Fibroblast of lung (primary cell): ENCODE data around the gene LRP5. TPM values are rescaled to one million over a fixed set of nuclear protein-coding genes. Genes with fewer than 3 reads are reported as not detected.

Experiments used
- DNase-seq, 2 donors: peaks; one replicate each; pipeline versions ENCODE4 v3.0.0 to v3.0.0-alpha.2; 2010; ENCODE audit warnings: low read depth in 2 of 2
- H2AFZ ChIP-seq: 2 replicates; pipeline ENCODE4 v1.5.1; 2012; ENCODE audit warnings: low read length, control low read depth, inconsistent platforms
- H3K27ac ChIP-seq: 2 replicates; pipeline ENCODE4 v1.5.1; 2011; ENCODE audit warnings: low read length, control low read depth; ENCODE audit not compliant: insufficient read depth
- H3K27me3 ChIP-seq: 2 replicates; pipeline ENCODE4 v1.5.1; 2011; ENCODE audit warnings: mild to moderate bottlenecking, low read length; ENCODE audit not compliant: control insufficient read depth, insufficient read depth
- H3K36me3 ChIP-seq: 2 replicates; pipeline ENCODE4 v1.5.1; 2011; ENCODE audit warnings: low read length; ENCODE audit not compliant: control insufficient read depth, insufficient read depth
- H3K4me1 ChIP-seq: 2 replicates; pipeline ENCODE4 v1.5.1; 2011; ENCODE audit warnings: low read length; ENCODE audit not compliant: control insufficient read depth, insufficient read depth; ENCODE audit errors: extremely low read depth
- H3K4me2 ChIP-seq: 2 replicates; pipeline ENCODE4 v1.5.1; 2011; ENCODE audit warnings: low read length, control low read depth; ENCODE audit not compliant: insufficient read depth; ENCODE audit errors: extremely low read depth
- H3K4me3 ChIP-seq, 4 experiments: fragments of 200-600 bp in 1 of 4; sonication (generic) in 1 of 4; replicated peaks in 1 of 4; 2 replicates each; pipeline ENCODE4 v1.5.1; 2011 to 2016; ENCODE audit warnings: low read length in 4 of 4, low read depth in 3 of 4, mild to moderate bottlenecking in 3 of 4, control low read depth in 2 of 4, inconsistent platforms in 1 of 4, mixed read lengths in 1 of 4; ENCODE audit not compliant: insufficient read depth in 1 of 4; ENCODE audit errors: control extremely low read depth in 1 of 4
- H3K79me2 ChIP-seq: 2 replicates; pipeline ENCODE4 v1.5.1; 2012; ENCODE audit warnings: mild to moderate bottlenecking, low read length, inconsistent platforms; ENCODE audit not compliant: control insufficient read depth, insufficient read depth
- H3K9ac ChIP-seq: 2 replicates; pipeline ENCODE4 v1.5.1; 2011; ENCODE audit warnings: mild to moderate bottlenecking, low read length, control low read depth; ENCODE audit not compliant: insufficient read depth
- H3K9me3 ChIP-seq: 2 replicates; pipeline ENCODE4 v1.5.1; 2012; ENCODE audit warnings: low read depth, low read length; ENCODE audit not compliant: control insufficient read depth, insufficient read depth
- H4K20me1 ChIP-seq: 2 replicates; pipeline ENCODE4 v1.5.1; 2011; ENCODE audit warnings: low read length; ENCODE audit not compliant: control insufficient read depth, insufficient read depth; ENCODE audit errors: extremely low read depth
- CTCF ChIP-seq, 2 donors: IDR thresholded peaks in 1 of 2; conservative IDR thresholded peaks in 1 of 2; 1 replicate in 1 of 2; 2 replicates in 1 of 2; pipeline ENCODE4 v1.5.1; 2011 to 2012; ENCODE audit warnings: low read length in 2 of 2, control low read depth in 1 of 2, inconsistent platforms in 1 of 2, low read depth in 1 of 2, mild to moderate bottlenecking in 1 of 2
- EZH2 ChIP-seq: IDR thresholded peaks from 2 replicates; pipeline ENCODE4 v1.5.1; 2012; ENCODE audit warnings: low read length, control low read depth, mild to moderate bottlenecking; ENCODE audit errors: missing control alignments
- polyA plus RNA-seq, 2 donors: library from polyadenylated mRNA; depleted of rRNA in 1 of 2; stranded (reverse) in 1 of 2; unstranded in 1 of 2; fragments of >200 nt; gene quantifications; 2 replicates each; pipeline ENCODE4 v1.2.1, GENCODE V29; 2011 to 2012; ENCODE audit warnings: missing spikeins in 1 of 2
- total RNA-seq: library from RNA; depleted of rRNA; stranded (reverse); fragments of >200 nt; gene quantifications from 2 replicates; pipeline ENCODE4 v1.2.1, GENCODE V29; 2014

Gene LRP5
- total and polyA plus RNA-seq, 2 donors (not counting 1 experiment from before 2014, with no cell fraction given): 3.8 to 22.0 TPM

GRCh38 chr11:68392822-68393221 lies 80.4 kb downstream of the LRP5 start:
- Histone ChIP-seq H3K27ac (no peak overlapping the region), H3K79me2 (no peaks in the 10 kb centered on the region), H3K4me1 (no peaks in the 10 kb centered on the region), H3K27me3 (no peaks in the 10 kb centered on the region), H3K36me3 (no peaks in the 10 kb centered on the region), H3K4me2 (no peak overlapping the region), H3K4me3 (no peak overlapping the region), H4K20me1 (no peaks in the 10 kb centered on the region), H3K9me3 (no peaks in the 10 kb centered on the region), H2AFZ (no peak overlapping the region), H3K9ac (no peak overlapping the region)
- TF ChIP-seq EZH2: no peak
- no peak for TF ChIP-seq CTCF (conservative IDR thresholded peaks at IDR 0.05 in 1 of 2, IDR thresholded peaks at IDR 0.05 in 1 of 2; ENCODE audit: low read depth in 1 of 2, low read length in 2 of 2)
- DNase-seq: no peak

- DNase-seq: no peak
- Histone ChIP-seq H3K36me3 (no peaks in the 10 kb centered on the region), H3K79me2 (no peaks in the 10 kb centered on the region), H3K27me3 (no peaks in the 10 kb centered on the region), H3K4me1 (no peaks in the 10 kb centered on the region), H3K4me2 (no peak overlapping the region), H3K27ac (no peak overlapping the region), H3K4me3 (no peak overlapping the region), H4K20me1 (no peaks in the 10 kb centered on the region), H3K9me3 (no peaks in the 10 kb centered on the region), H2AFZ (no peak overlapping the region), H3K9ac (no peak overlapping the region)
- TF ChIP-seq EZH2: no peak
- TF ChIP-seq CTCF (conservative IDR thresholded peaks at IDR 0.05 in 1 of 2, IDR thresholded peaks at IDR 0.05 in 1 of 2; ENCODE audit: low read depth in 1 of 2, low read length in 2 of 2): no peak
These were observed 84.1 kb downstream of the LRP5 start for GRCh38 chr11:68396516-68396915.

- Histone ChIP-seq H3K4me2 (no peak overlapping the region), H3K9me3 (no peaks in the 10 kb centered on the region), H3K79me2 (no peaks in the 10 kb centered on the region), H3K4me3 (no peak overlapping the region), H3K4me1 (no peaks in the 10 kb centered on the region), H3K9ac (no peak overlapping the region), H4K20me1 (no peaks in the 10 kb centered on the region), H2AFZ (no peak overlapping the region), H3K27ac (no peak overlapping the region), H3K36me3 (no peaks in the 10 kb centered on the region), H3K27me3 (no peaks in the 10 kb centered on the region)
- TF ChIP-seq CTCF (conservative IDR thresholded peaks at IDR 0.05 in 1 of 2, IDR thresholded peaks at IDR 0.05 in 1 of 2; ENCODE audit: low read depth in 1 of 2, low read length in 2 of 2): no peak
- TF ChIP-seq EZH2: no peak
- no peak for DNase-seq
These were observed 84.9 kb downstream of the LRP5 start for GRCh38 chr11:68397256-68397655.
